Epithelial cell of prostate (primary cell): ENCODE measurements around the gene TSC22D2.

Experiments
- DNase-seq: peaks from one replicate; pipeline ENCODE4 v3.0.0-alpha.2; 2011; ENCODE audit warnings: low read depth, low spot score
- H3K27ac ChIP-seq: fragments of 450-650 bp; 2 replicates; pipeline ENCODE4 v1.5.1; 2017; ENCODE audit warnings: mild to moderate bottlenecking

TSC22D2 gene

DNA sequence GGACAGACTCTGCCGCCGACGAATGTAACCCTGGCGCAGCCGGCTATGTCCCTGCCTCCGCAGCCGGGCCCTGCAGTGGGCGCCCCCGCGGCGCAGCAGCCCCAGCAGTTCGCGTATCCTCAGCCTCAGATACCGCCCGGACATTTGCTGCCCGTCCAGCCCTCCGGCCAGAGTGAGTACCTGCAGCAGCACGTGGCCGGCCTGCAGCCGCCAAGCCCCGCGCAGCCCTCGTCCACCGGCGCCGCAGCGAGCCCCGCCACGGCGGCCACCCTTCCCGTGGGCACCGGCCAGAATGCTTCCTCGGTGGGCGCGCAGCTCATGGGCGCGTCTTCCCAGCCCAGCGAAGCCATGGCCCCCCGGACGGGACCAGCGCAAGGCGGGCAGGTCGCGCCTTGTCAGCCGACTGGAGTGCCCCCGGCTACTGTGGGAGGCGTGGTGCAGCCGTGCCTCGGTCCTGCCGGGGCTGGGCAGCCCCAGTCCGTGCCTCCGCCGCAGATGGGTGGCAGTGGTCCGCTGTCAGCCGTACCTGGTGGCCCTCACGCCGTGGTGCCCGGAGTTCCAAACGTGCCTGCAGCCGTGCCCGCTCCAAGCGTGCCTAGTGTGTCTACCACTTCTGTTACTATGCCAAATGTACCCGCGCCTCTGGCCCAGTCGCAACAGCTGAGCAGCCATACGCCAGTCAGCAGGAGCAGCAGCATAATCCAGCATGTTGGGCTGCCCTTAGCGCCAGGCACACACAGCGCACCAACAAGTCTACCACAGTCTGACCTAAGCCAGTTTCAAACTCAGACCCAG lies 2.4 kb downstream of the TSC22D2 start:
- peak overlapping the region; percentile 99 for H3K27ac ChIP-seq
- DNase-seq, result no peak

DNA sequence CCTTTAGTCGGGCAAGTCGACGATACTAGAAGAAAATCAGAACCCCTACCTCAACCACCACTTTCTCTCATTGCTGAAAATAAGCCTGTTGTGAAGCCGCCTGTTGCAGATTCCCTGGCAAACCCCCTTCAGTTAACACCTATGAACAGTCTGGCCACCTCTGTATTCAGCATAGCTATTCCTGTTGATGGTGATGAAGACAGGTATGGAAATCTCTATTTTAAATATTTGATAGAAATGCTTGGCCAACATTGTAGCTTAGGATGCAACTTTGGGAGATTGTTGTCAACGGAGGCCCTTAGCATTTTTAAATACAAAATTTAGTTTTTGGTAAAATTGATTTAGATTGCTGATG lies 3.0 kb downstream of the TSC22D2 start:
- peak overlapping the region; percentile 99 for H3K27ac ChIP-seq

DNA sequence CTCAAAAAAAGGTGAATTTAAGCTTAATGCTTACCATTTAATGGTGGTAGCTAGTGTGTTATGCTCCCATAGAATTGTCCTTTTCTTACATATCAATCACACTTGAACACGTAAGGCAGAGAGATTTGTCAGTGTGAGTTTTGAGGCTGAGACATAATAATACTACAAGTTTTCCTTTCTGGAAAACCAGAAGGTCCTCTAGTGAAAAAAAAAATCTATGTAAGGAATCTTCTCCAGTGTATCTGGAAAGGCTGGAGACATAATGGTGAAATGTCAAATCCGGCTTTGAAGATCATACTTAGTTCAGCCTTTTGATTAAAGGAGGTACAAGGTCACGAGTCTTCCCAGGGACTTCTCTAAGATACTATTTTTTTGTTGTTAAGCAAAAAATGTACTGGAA lies 3.4 kb downstream of the TSC22D2 start:
- DNase-seq, result no peak
- H3K27ac ChIP-seq, result peak overlapping the region; percentile 99

More for the DNA sequence above, 3.0 kb downstream of the TSC22D2 start:
- DNase-seq, result no peak

DNA sequence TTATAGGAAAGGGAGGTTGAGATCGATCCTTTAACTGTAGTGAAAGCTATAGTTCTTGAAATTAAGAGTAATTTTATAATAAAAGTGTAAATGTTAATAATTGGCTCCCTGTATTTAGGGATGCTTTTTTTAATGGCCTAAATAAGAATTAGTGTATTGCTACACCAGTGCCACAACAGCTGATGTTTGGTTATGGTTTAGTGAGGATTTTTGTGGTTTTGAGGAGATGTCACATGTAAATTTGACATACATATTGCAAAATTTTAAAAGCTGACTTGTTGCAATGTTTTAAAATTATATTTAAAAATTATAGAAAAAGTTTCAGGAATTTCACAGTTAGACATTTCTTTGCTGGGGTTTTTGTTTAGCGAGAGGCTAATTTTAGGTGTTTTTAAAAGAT lies 3.9 kb downstream of the TSC22D2 start:
- no peak for DNase-seq

DNA sequence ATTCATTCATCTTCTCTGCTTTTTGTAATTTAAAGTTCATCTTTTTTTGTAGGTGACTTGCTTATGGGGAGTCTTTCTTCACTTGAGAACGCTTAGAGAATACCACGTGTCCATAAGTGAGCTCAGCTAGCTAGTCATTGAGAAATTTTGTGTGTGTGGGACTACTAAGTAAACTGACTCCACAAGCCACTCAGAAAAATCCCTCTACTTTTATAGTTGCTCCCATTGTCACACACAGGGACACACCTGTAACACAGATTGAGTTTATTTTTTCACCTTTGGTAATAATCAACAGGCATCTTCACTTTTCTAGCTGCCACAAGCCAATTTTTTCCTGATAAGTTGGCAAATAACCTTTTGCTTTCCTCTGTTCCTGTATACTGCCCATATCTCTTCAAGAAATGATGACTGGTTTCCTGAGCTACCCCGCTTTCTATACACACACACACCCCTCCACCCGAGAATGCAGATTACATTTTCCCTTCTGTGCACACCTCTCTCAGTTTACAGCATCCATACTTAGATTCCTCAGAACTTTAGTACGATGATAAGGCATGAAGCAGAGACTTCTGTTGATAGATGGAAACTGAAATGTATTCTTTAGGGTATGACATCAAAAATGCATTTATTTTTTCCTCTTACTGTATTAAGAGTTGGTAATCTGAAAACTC lies 4.6 kb downstream of the TSC22D2 start:
- peak; percentile 48 for DNase-seq
- peak overlapping the region; percentile 99 for H3K27ac ChIP-seq

More for the DNA sequence above, 3.9 kb downstream of the TSC22D2 start:
- peak overlapping the region; percentile 99 for H3K27ac ChIP-seq

DNA sequence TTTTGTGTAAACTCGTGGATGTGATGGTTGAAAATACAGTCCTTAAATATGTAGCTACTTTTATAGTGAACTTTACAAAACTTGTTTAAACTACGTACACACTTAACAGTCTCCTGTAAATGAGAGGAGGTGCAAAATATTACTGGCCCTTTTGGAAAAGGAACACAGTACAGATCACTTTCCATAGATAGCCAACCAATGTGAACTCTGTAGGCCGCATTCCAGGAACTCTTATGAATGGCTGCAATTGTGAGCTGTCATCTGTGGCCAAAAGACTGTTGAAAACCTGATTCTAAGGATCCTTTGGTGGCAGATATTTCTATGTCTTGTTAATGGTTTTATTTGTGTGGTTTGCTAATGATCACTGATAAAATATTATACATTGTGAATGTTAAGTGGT lies 6.2 kb downstream of the TSC22D2 start:
- peak overlapping the region; percentile 99 for H3K27ac ChIP-seq
- DNase-seq, result no peak

DNA sequence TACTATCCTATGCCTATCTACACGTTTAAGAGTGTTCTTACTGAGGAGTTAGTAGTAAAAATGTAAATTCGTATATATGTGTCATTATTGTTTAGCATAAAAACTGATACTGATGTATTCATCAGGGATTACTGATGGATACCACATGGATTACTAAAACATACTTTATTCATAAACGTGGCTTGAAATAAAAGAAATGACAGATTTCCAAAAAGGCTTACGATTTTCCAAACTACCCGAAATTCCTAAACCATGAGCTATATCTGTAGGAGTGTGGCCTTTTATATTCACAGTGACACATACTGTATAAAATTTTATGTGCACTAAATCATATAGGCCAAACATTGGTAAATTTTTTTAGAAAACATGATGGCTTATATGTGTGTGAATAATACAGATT lies 6.9 kb downstream of the TSC22D2 start:
- peak overlapping the region; percentile 99 for H3K27ac ChIP-seq
- DNase-seq, result no peak

DNA sequence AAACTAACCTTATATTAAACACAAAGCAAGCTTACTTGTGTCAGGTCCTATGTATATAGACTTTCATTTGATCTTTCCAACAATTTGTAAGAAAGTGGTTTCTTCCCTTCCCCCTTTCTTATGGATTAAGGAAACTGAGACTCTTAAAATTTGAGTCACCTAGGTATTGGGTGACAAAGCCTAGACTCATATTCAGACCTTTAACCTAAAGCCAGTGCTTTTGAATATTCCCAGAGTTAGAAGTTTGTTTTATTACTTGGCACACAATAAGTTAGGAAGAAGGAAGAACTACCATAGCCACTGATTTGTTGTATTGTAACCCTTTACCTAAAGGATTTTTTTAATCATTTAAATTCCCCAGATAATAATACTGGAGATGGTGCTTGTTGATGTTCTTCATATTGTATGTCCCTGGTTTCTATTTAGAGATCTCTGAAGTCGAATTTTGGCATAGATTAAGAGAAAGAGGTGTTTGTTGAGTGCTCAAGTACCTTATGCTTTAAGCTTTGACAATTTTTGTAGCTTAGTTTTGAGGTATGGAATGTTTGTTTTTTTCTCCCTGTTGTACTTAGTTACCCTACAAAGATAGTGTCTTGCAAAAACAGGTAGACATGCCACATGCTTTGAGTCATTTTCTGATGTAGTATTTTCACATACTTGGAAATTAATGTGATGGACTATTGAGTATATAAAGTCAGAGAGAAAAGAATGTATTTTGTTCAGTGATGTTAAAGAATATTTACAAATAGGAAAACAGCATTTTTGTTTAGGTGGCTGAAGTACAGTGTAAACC lies 11.2 kb downstream of the TSC22D2 start:
- no peak for DNase-seq
- H3K27ac ChIP-seq, result peak overlapping the region; percentile 99

DNA sequence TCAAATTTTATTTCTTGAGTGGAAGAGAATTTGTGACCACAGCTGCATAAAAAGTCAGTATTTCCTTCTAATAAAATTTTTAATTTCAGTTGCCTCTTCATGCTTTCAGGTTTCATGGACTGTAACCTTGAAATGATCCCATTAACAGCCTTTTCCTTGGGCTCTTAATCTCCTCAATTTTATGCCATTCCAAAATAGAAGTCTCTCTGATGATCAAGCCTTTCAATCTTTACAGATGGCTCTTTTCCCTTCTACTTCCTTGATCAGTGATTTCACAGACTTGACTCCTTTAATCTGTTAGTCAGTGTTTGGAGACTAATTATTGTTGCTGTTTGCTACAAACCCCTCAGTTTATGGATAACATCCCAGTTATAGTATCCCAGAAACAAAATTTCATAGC lies 11.9 kb downstream of the TSC22D2 start:
- peak overlapping the region; percentile 99 for H3K27ac ChIP-seq
- DNase-seq, result no peak

DNA sequence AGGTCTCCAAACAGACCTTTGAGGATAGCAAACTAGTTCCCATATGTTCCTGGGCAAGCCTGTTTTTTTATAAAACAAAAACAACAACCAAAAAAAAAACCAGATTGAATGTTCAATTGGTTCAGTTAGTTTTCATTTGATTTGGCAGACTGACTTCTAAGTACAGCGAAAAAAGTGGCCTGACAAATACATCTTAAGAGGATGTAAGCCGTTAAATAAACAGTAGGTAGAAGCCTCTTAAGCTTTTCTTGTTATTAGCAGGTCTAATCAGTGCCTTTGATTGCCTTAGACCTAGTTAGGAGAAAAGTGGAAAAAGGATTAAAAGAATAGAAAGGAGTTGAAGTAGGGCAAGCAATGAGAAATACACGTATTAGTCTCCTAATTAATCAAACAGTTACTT lies 13.2 kb downstream of the TSC22D2 start:
- H3K27ac ChIP-seq, result no peak overlapping the region
- DNase-seq, result no peak

DNA sequence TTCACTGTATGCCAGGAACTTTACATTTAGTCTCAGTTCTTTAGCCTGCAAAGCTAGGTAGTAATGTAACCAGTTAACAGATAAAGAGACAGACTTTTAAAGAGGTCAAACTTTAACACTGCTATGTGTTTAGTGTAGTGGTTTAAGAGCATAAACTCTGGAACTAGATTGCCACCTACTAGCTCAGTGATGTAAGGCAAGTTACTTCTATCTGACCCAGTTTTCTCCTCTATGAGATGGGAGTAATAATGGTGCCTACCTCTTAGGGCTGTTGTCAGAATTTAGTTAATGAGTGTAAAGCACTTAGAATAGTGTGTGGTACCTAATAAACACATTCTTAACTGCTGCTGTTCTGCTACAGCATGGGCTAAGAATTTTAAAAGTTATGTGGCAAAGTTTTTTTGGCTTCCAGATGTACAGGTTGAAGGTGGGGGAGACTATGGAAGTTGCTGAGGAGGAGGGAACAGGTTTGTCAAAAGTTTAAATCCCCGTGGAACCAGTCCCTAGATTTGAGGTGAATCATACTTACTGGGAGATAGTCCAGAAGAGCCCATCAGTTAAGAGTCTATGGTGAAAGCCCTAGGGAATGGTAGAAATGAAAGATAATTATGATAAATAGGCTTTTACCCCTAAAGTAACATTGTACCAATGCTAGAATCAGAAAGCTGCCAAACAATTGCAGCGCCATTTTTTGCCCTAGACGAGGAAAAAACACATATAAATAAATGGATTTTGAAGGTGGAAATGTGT lies 13.9 kb downstream of the TSC22D2 start:
- H3K27ac ChIP-seq, result no peak overlapping the region
- DNase-seq, result no peak

DNA sequence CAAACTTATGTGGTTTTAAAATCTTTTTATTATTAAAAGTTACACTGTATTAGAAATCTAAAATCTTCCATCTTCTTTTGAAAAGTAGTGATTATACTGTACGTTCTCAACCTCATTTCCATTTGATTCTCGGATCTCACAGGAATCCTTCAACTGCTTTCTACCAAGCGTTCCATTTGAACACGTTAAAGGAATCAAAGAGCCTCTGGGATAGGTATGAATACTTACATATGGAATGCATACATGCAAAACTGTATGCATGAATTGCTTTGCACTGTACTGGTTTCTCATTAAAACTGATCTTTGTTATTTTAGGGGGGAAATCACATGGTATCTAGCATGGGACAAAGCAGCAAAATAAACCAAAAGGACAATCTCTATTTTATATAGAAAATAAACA lies 14.8 kb downstream of the TSC22D2 start:
- DNase-seq, result no peak
- H3K27ac ChIP-seq, result no peak overlapping the region

DNA sequence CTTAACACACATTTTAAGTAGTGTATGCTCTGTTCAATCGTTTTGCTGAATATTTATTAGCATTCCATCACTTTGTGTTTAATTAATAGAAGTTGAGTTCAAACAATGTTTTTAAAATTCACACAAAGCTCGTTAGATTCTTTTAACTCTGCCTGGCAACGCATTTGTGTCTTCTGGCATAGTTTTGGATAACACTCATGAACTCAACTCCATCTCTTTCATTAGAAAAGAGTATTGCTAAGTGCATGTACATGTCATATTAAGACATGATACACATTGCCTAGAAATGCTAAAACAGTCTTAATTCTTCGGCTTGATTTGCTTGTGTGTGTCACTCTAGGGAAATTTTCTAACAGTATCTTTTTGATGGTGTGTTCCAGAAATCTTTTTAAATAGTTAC lies 15.7 kb downstream of the TSC22D2 start:
- no peak for DNase-seq
- H3K27ac ChIP-seq, result no peak overlapping the region

DNA sequence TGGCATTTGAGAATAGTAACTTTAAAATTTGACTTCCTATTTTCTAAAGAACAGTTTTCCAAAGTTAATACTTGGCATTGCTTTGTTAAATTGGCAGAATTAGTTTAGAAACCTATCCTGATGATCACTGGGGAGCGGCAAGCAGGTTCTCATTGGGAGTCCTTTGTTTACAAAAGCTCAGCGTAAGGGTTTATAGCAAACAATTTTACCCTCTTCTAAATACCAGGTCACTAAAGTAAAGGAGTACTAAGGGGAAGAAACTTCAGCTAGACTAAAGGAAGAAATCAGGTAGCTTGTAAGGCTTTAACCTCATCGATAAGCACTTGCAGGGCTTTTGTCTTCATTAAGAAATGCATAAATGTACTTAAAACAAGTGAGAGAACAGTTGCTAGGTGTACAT lies 18.2 kb downstream of the TSC22D2 start:
- H3K27ac ChIP-seq, result no peak overlapping the region
- no peak for DNase-seq

DNA sequence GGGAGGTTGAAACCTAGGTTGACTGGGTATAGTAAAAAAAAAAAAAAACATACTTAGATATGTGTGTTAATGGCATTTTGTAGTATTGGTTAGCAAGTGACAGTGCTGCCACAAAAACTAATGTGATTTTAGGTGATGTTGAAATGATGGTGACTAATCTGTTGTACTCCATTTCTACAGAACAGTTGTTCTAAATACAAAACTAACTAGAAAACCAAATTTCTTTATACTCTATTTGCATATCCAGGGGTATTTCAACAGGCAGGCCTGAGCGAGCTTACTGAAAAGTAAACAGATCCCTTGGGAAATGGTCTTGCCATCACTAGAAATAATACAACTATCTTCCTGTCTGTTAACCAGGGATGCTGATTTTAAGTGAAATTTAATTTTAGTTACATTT lies 20.5 kb downstream of the TSC22D2 start:
- no peak overlapping the region for H3K27ac ChIP-seq
- no peak for DNase-seq

DNA sequence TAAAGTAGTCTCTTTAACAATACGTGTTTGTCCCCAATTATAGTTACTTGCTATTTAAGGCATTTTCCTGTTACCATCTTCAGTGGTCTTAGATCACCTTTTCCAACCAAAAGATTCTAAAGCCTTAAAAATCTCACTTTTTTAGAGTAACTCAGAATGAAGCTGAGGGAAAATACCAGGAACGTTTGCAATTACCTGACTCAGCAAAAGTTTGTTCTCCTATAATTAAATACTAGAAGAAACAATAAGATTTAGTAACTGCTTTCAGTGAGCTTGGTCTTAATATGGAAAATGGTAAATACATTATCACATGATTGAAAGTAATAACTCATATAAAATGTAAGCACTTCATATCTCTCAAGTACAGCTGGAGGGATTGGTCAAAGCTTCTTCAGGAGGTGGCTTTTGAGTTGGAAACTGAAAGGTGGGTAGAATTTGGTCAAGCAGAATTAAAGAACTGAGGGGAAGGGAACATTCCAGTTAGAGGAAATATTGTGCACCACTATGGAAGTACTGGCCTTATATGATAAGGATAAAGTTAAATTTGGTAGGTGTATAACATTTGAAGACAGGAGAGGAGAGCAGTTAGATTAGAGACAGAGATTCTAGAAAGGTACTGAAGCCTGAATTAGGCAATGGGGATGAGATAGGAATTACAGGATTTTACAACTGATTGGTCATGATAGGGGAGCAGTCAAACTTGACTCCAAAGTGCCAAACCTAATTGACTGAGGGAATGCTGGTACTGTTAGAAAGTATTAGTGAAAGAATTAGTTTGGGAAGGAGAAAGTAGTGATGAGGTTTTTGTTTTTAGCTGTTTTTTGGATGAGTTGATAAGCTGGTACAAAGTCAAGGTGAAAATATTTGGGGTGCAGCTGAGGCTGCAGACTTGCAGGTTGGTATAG lies 21.9 kb downstream of the TSC22D2 start:
- no peak for DNase-seq
- H3K27ac ChIP-seq, result no peak overlapping the region

DNA sequence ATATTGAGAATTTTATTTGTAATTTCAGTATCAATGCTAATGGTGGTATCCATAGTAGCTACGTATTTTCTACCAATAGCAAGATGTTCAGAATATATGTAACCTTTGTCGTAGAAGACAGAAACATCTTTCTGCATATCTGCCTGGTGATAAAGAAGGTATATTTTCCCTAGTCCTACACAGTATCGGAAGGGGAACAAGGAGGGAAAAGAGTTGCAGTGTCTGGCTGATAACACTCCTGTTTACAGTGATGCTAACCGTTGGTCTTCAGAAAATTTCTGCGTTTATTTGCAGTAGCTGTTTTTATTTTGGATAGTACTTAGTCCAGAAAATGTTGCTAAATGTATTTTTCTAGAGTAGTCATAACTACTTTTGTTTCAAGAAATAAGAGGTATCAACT lies 25.2 kb downstream of the TSC22D2 start:
- no peak overlapping the region for H3K27ac ChIP-seq

DNA sequence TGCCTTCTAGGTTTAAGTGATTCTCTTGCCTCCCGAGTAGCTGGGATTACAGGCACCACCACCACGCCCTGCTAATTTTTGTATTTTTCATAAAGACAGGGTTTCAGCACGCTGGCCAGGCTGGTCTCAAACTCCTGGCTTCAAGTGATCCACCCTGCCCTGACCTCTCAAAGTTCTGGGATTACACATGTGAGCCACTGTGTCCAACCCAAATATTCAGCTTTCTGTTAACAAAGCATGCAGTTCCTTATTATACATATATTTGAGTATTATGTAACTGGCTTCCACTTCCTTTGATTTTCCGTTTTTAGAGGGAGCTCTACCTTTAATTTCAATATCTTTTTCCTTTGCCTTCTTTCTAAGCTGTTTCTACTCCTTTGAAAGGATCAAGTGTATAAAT lies 26.1 kb downstream of the TSC22D2 start:
- no peak for DNase-seq
- no peak overlapping the region for H3K27ac ChIP-seq

More for the DNA sequence above, 25.2 kb downstream of the TSC22D2 start:
- no peak for DNase-seq

DNA sequence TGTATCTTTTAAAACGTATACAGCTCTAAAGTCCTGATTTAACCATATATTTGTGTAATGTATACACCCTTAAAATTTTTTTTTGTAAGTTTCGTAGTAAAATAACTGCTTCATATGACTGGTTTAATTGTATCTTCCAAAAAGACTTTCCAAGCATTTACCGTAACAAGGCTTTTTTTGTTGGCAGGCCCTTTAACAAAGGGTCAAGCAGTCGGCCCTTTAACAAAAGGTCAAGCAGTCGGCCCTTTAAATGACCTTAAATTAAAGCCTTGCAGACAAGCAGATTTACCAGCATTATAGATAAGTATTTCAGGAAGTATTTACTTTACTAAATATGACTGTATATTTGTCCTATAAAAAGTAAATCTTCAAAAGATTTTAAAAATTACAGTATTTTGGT lies 28.1 kb downstream of the TSC22D2 start:
- DNase-seq, result no peak

More for the DNA sequence above, 28.1 kb downstream of the TSC22D2 start:
- no peak overlapping the region for H3K27ac ChIP-seq
